Esophagus muscularis mucosa (tissue), 4 donors: ENCODE measurements around the gene OR8H3. TPM values are rescaled to one million over a fixed set of nuclear protein-coding genes. Genes with fewer than 3 reads are reported as not detected.

ENCODE experiments used
- DNase-seq: peaks from one replicate; pipeline ENCODE4 v3.0.0-alpha.2; 2017; ENCODE audit errors: extremely low spot score
- H3K27ac ChIP-seq, 4 donors: fragments of 200-600 bp; sonication (generic); replicated peaks in 1 of 4; 1 replicate in 3 of 4; 2 replicates in 1 of 4; pipeline ENCODE4 v1.5.1; 2016 to 2019; ENCODE audit warnings: mild to moderate bottlenecking in 1 of 4
- H3K27me3 ChIP-seq, 4 donors: fragments of 200-600 bp; sonication (generic); one replicate each; pipeline versions ENCODE4 v1.5.1 to v1.6.0; 2016 to 2019
- H3K36me3 ChIP-seq, 4 donors: fragments of 200-600 bp; sonication (generic); one replicate each; pipeline ENCODE4 v1.5.1; 2016 to 2019
- H3K4me1 ChIP-seq, 4 donors: fragments of 200-600 bp; sonication (generic); one replicate each; pipeline ENCODE4 v1.5.1; 2016 to 2019
- H3K4me3 ChIP-seq, 4 donors: fragments of 200-600 bp; sonication (generic); 1 replicate in 2 of 4; 2 replicates in 2 of 4; pipeline ENCODE4 v1.5.1; 2016 to 2019; ENCODE audit warnings: mild to moderate bottlenecking in 4 of 4, moderate library complexity in 1 of 4
- H3K9me3 ChIP-seq, 4 donors: fragments of 200-600 bp; sonication (generic); 1 replicate in 3 of 4; 2 replicates in 1 of 4; pipeline ENCODE4 v1.5.1; 2016 to 2019
- CTCF ChIP-seq, 3 experiments: fragments of 200-600 bp in 2 of 3; fragments of 450-650 bp in 1 of 3; sonication (generic) in 2 of 3; IDR thresholded peaks; one replicate each; pipeline ENCODE4 v1.5.1; 2017 to 2019; ENCODE audit warnings: antibody characterized with exemption in 3 of 3, mild to moderate bottlenecking in 2 of 3, moderate library complexity in 1 of 3
- EP300 ChIP-seq: sonication (generic); formaldehyde crosslinking; IDR thresholded peaks from one replicate; pipeline ENCODE4 v1.6.1; 2017; ENCODE audit warnings: antibody characterized with exemption
- POLR2A ChIP-seq: fragments of 450-650 bp; IDR thresholded peaks from one replicate; pipeline ENCODE4 v1.6.1; 2017; ENCODE audit warnings: antibody characterized with exemption, moderate library complexity, mild to moderate bottlenecking, low read depth
- POLR2AphosphoS5 ChIP-seq, 2 donors: sonication (generic); formaldehyde crosslinking; IDR thresholded peaks; one replicate each; pipeline ENCODE4 v1.6.1; 2017; ENCODE audit warnings: antibody characterized with exemption in 2 of 2
- WGBS: methylation state at CpG from one replicate; pipeline ENCODE4 v1.1.5; 2018; 5-methylcytosine and 5-hydroxymethylcytosine counted together
- intact Hi-C: fragments of 100-400 bp; cut with DNase I; formaldehyde crosslinking; loops from one replicate; pipeline ENCODE4 v1.15.1; 2023
- small RNA-seq, 3 donors: library from RNA; depleted of rRNA; stranded (forward); fragments of <200 nt; gene quantifications; one replicate each; pipeline ENCODE3, GENCODE V24; 2016
- total RNA-seq, 4 donors: library from RNA; depleted of rRNA; stranded (reverse); fragments of >200 nt; gene quantifications; one replicate each; pipeline versions ENCODE4 v1.1.0 to v1.2.1, GENCODE V29; 2016

OR8H3 gene
- total RNA-seq, 4 donors from 2014 or later: not detected

- Histone ChIP-seq H3K36me3 (no peaks in the 10 kb centered on the region), H3K4me1 (no peaks in the 10 kb centered on the region), H3K9me3 (no peaks in the 10 kb centered on the region), H3K27ac (no peak overlapping the region), H3K27me3 (no peaks in the 10 kb centered on the region), H3K4me3 (no peak overlapping the region)
- no peak for DNase-seq
- intact Hi-C loops: no loop called here
- TF ChIP-seq POLR2AphosphoS5 (IDR thresholded peaks at IDR 0.05) (no peak), CTCF (IDR thresholded peaks at IDR 0.05) (no peak)
- WGBS: 59% methylated on average over 3 of the region's 3 CpGs
Measured at GRCh38 chr11:56163804-56164203, 41.6 kb downstream of the OR8H3 start.

DNA sequence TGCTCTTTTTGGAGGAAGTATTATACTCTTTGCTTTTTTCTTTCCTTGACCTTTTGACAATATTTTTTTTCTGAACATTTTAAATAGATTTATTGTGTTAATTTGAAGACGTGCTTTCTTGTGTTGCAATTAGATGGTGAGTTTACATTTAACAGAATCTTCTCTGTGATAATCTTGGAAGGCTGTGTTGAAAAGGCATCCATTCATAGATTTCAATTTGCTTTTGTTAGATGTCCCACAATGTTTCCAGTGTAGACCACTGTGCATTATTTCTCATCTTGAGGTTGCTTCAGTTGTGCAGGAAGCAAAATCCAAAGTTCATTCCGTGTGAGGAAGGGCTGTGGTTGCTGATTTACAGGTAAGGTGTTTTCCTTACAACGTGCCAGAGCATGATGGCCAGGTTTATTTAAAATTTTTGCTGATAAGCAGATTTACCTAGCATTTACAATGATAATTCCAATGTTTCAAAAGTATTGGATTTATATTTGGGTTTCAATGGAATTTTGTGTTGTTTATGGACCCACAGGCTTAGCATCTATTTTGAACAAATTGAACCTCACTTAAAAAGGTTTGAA, 50.2 kb downstream of the OR8H3 start:
- H3K4me1 ChIP-seq: no peaks in the 10 kb centered on the region
- no peak overlapping the region for H3K4me3 ChIP-seq
- no peaks in the 10 kb centered on the region for H3K27me3 ChIP-seq
- intact Hi-C loops: no loop called here
- H3K27ac ChIP-seq: no peak overlapping the region
- no peaks in the 10 kb centered on the region for H3K36me3 ChIP-seq
- H3K9me3 ChIP-seq: no peaks in the 10 kb centered on the region
- DNase-seq: no peak
- TF ChIP-seq EP300 (no peak), CTCF (IDR thresholded peaks at IDR 0.05) (no peak), POLR2AphosphoS5 (IDR thresholded peaks at IDR 0.05) (no peak), POLR2A (no peak)
- 58% methylated on average over 3 of the region's 3 CpGs for WGBS

Small RNA genes within 50 kb of the gene (small RNA-seq; reads per million reads assigned to genes)
- 0 reads per million in 3 donors for gene OR8I4P

Other genes with a start within 250 kb of the OR8H3 start
- gene TRIM51, start 239.1 kb upstream of the OR8H3 start, total RNA-seq: not detected
- not detected for gene OR5W2, start 207.8 kb upstream of the OR8H3 start, total RNA-seq
- not detected for gene OR5I1, start 186.0 kb upstream of the OR8H3 start, total RNA-seq
- not detected for gene OR10AG1, start 152.4 kb upstream of the OR8H3 start, total RNA-seq
- not detected for gene OR5F1, start 127.7 kb upstream of the OR8H3 start, total RNA-seq
- gene OR5AS1, start 94.7 kb upstream of the OR8H3 start, total RNA-seq: not detected
- gene OR8I2, start 29.1 kb upstream of the OR8H3 start, total RNA-seq: not detected
- gene OR8H2, start 18.7 kb upstream of the OR8H3 start, total RNA-seq: not detected
- not detected for gene OR8J3, start 17.8 kb downstream of the OR8H3 start, total RNA-seq
- gene OR8K5, start 37.9 kb downstream of the OR8H3 start, total RNA-seq: not detected
- not detected for gene OR5J2, start 54.2 kb downstream of the OR8H3 start, total RNA-seq
- gene OR5T2, start 111.9 kb downstream of the OR8H3 start, total RNA-seq: not detected
- gene OR5T3, start 129.9 kb downstream of the OR8H3 start, total RNA-seq: not detected
- gene OR5T1, start 151.8 kb downstream of the OR8H3 start, total RNA-seq: not detected
- gene OR8H1, start 169.9 kb downstream of the OR8H3 start, total RNA-seq: not detected
- not detected for gene OR8K3, start 192.8 kb downstream of the OR8H3 start, total RNA-seq
- not detected for gene OR8K1, start 223.7 kb downstream of the OR8H3 start, total RNA-seq
- gene OR8J1, start 231.9 kb downstream of the OR8H3 start, total RNA-seq: not detected